GM21390 (cell line): ENCODE data around the gene ZC3H7B.

ENCODE experiments used
- ATAC-seq: cut with Tn5 transposase; IDR thresholded peaks from one replicate; pipeline ENCODE4 v1.9.1; 2021; ENCODE audit not compliant: unreplicated experiment

Gene ZC3H7B

GRCh38 chr22:41324821-41325528 lies 23.6 kb downstream of the ZC3H7B start:
- ATAC-seq: no peak

GRCh38 chr22:41327124-41327523 lies 25.8 kb downstream of the ZC3H7B start:
- no peak for ATAC-seq

- ATAC-seq: no peak
Observed at GRCh38 chr22:41330169-41330568, 28.8 kb downstream of the ZC3H7B start.

GRCh38 chr22:41332217-41332939 lies 31.1 kb downstream of the ZC3H7B start:
- ATAC-seq: no peak

- no peak for ATAC-seq
Observed at GRCh38 chr22:41333806-41334205, 32.5 kb downstream of the ZC3H7B start.

- ATAC-seq: no peak
Observed at GRCh38 chr22:41334215-41334614, 32.9 kb downstream of the ZC3H7B start.

GRCh38 chr22:41334951-41335635 lies 33.8 kb downstream of the ZC3H7B start:
- no peak for ATAC-seq

GRCh38 chr22:41338614-41339212 lies 37.4 kb downstream of the ZC3H7B start:
- no peak for ATAC-seq

- ATAC-seq: no peak
Observed at GRCh38 chr22:41339823-41340222, 38.5 kb downstream of the ZC3H7B start.

GRCh38 chr22:41340357-41340756 lies 39.0 kb downstream of the ZC3H7B start:
- ATAC-seq: no peak

GRCh38 chr22:41341012-41341411 lies 39.7 kb downstream of the ZC3H7B start:
- no peak for ATAC-seq

GRCh38 chr22:41341990-41342389 lies 40.7 kb downstream of the ZC3H7B start:
- ATAC-seq: no peak

- no peak for ATAC-seq
Observed at GRCh38 chr22:41343300-41343699, 42.0 kb downstream of the ZC3H7B start.

- ATAC-seq: no peak
Observed at GRCh38 chr22:41343717-41344116, 42.4 kb downstream of the ZC3H7B start.

GRCh38 chr22:41344189-41344788 lies 43.0 kb downstream of the ZC3H7B start:
- ATAC-seq: no peak

GRCh38 chr22:41345807-41346335 lies 44.5 kb downstream of the ZC3H7B start:
- ATAC-seq: no peak

- no peak for ATAC-seq
Observed at GRCh38 chr22:41347066-41347859, 45.9 kb downstream of the ZC3H7B start.

- ATAC-seq: no peak
Observed at GRCh38 chr22:41348964-41349484, 47.7 kb downstream of the ZC3H7B start.

- ATAC-seq: no peak
Observed at GRCh38 chr22:41350087-41350486, 48.8 kb downstream of the ZC3H7B start.

GRCh38 chr22:41351011-41351410 lies 49.7 kb downstream of the ZC3H7B start:
- no peak for ATAC-seq
